ENCODE results near the gene DST. TPM values are rescaled to one million over a fixed set of nuclear protein-coding genes. Genes with fewer than 3 reads are reported as not detected.

The DST gene
- total RNA-seq, 1 experiment from 2014 or later: 91.9 TPM

DNA sequence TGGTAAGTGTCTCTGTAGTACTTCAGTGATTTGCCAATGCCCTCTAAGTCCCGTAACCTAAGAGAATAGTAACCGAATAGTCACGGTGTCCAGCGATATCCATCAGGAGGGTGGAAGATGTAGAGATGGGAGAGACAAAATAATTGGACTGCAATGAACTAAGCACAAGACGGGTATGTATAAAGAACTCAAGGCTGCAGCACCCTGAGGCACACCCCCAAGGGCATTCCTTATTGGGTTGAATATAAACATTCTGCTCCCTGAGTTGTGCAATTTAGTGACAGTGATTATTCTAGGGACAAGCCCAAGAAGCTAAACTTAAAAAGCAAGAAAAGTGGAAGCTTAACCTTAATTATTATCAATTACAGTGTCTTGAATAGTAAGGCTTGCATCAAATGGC, 14.6 kb downstream of the DST start:
- no peak overlapping the region for H3T11ph ChIP-seq (ENCODE audit: low read length)
- H3K79me1 ChIP-seq (ENCODE audit: insufficient read depth, low read depth, low read length, poor library complexity, severe bottlenecking): no peaks in the 10 kb centered on the region
- no peaks in the 10 kb centered on the region for H3K27me3 ChIP-seq (ENCODE audit: insufficient read depth, low read length)
- H3K9me3 Mint-ChIP-seq: no peaks in the 10 kb centered on the region
- no peak overlapping the region for H3K9ac ChIP-seq (ENCODE audit: extremely low read depth, insufficient read length, low read length)
- no peak overlapping the region for H3K27ac ChIP-seq (ENCODE audit: insufficient read length, low read depth, low read length)
- no peak overlapping the region for H2BK5ac ChIP-seq (ENCODE audit: insufficient read length, low read length)
- H2AFZ ChIP-seq (ENCODE audit: low read length): no peak overlapping the region
- no peak overlapping the region for H2BK12ac ChIP-seq (ENCODE audit: insufficient read length, low read depth, low read length)
- H3K79me2 ChIP-seq (ENCODE audit: insufficient read depth, low read length): no peaks in the 10 kb centered on the region
- H3K18ac ChIP-seq (ENCODE audit: insufficient read length, low read depth, low read length): no peak overlapping the region
- no peak overlapping the region for H3K27ac Mint-ChIP-seq
- no peak overlapping the region for H2BK120ac ChIP-seq (ENCODE audit: low read depth, low read length, poor library complexity, severe bottlenecking)
- H4K91ac ChIP-seq (ENCODE audit: insufficient read length, low read depth, low read length): no peak overlapping the region
- DNase-seq: no peak
- no peak overlapping the region for H2BK15ac ChIP-seq (ENCODE audit: low read depth, low read length)
- no peak overlapping the region for H3K56ac ChIP-seq (ENCODE audit: insufficient read length, low read depth, low read length)
- H3K4me1 Mint-ChIP-seq: no peaks in the 10 kb centered on the region
- no peak overlapping the region for H3K14ac ChIP-seq (ENCODE audit: insufficient read depth, low read length)
- no peak overlapping the region for H3K4ac ChIP-seq (ENCODE audit: low read depth, low read length)
- TF ChIP-seq CTCF (conservative IDR thresholded peaks at IDR 0.05): no peak
- peaks cover 14 to 56% (median 39%) of the 10 kb centered on the region in 3 experiments; a peak in 6 of 7 replicates for H3K36me3 Mint-ChIP-seq (ENCODE audit: insufficient read depth in 1 of 3, low read depth in 3 of 3)
- no peak overlapping the region for H3K4me2 ChIP-seq (ENCODE audit: insufficient read depth, insufficient read length, low read length)
- no peak overlapping the region for H3K4me3 Mint-ChIP-seq
- no peaks in the 10 kb centered on the region for H3K27me3 Mint-ChIP-seq (ENCODE audit: low read depth)
- no peak overlapping the region for H2AK5ac ChIP-seq (ENCODE audit: insufficient read length, low read length)
- H4K5ac ChIP-seq (ENCODE audit: insufficient read length, low read depth, low read length): no peak overlapping the region
- H4K8ac ChIP-seq (replicated peaks; ENCODE audit: insufficient read length, low read depth, low read length): no peak overlapping the region
- no CpG with 5 or more reads among the region's 5 CpGs for WGBS (ENCODE audit: extremely low coverage, insufficient read length, low lambda C conversion rate)
- no peaks in the 10 kb centered on the region for H4K20me1 ChIP-seq (ENCODE audit: control insufficient read depth, insufficient read depth, insufficient read length)
- H3K23me2 ChIP-seq (ENCODE audit: insufficient read length, low read depth, low read length, poor library complexity, severe bottlenecking): no peaks in the 10 kb centered on the region
- H3K4me1 ChIP-seq (ENCODE audit: insufficient read depth, low read length): no peaks in the 10 kb centered on the region
- no peaks in the 10 kb centered on the region for H3K9me3 ChIP-seq (ENCODE audit: control insufficient read depth, low read depth, low read length)
- no peak overlapping the region for H2BK20ac ChIP-seq (ENCODE audit: low read depth, low read length, poor library complexity, severe bottlenecking)
- no peak overlapping the region for H3K23ac ChIP-seq (ENCODE audit: insufficient read length, low read depth, low read length)
